ENCODE results near the gene SLC10A3. TPM values are rescaled to one million over a fixed set of nuclear protein-coding genes. Genes with fewer than 3 reads are reported as not detected.

SLC10A3 gene
- total RNA-seq, 2 donors from 2014 or later: 27.4 to 31.3 TPM

GRCh38 chrX:154470914-154471568 lies 19.4 kb downstream of the SLC10A3 start:
- DNase-seq (ENCODE audit: low spot score): peak; percentile 54
- intact Hi-C loops (cut with DNase I): no loop called here

- DNase-seq (ENCODE audit: low spot score): peak; percentile 77
- intact Hi-C loops (cut with DNase I): no loop called here
Observed at GRCh38 chrX:154470434-154470833, 20.0 kb downstream of the SLC10A3 start.

- intact Hi-C loops (cut with DNase I): no loop called here
Observed at GRCh38 chrX:154469880-154470279, 20.5 kb downstream of the SLC10A3 start.

DNA sequence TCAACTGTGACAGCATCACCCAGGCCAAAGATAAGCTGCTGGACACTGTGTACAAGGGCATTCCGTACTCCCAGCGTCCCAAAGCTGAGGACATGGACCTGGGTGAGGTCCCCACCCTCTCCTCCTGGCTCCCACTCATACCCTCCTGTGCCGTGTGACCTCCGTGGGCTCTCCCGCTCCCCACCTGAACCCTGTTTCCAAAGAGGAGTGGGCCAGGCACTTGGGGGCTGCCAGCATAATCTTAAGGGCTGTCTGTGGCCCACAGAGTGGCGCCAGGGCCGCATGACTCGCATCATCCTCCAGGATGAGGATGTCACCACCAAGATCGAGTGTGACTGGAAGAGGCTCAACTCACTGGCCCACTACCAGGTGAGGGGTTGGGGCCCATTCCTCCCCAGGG lies 21.3 kb downstream of the SLC10A3 start:
- intact Hi-C loops (cut with DNase I): no loop called here
- peak; percentile 56 for DNase-seq (ENCODE audit: low spot score)

More at GRCh38 chrX:154469880-154470279, 20.5 kb downstream of the SLC10A3 start:
- peak; percentile 73 for DNase-seq (ENCODE audit: low spot score)

DNA sequence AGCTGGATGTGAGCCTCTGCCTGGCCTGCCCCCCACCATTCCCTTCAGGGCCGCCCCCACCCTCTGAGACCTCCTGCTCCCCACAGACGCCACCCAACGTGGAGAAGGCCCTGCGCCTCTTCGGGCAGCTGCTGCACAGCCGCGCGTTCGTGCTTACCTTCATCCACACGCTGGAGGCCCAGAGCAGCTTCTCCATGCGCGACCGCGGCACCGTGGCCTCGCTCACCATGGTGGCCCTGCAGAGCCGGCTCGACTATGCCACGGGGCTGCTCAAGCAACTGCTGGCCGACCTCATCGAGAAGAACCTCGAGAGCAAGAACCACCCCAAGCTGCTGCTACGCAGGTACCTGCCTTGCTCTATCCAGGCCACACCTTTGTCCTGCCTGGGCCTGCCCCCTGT lies 22.2 kb downstream of the SLC10A3 start:
- peak; percentile 78 for DNase-seq (ENCODE audit: low spot score)
- intact Hi-C loops (cut with DNase I): no loop called here

- no peak for DNase-seq (ENCODE audit: low spot score)
- intact Hi-C loops (cut with DNase I): no loop called here
Observed at GRCh38 chrX:154467556-154467955, 22.9 kb downstream of the SLC10A3 start.

GRCh38 chrX:154466907-154467306 lies 23.5 kb downstream of the SLC10A3 start:
- intact Hi-C loops (cut with DNase I): no loop called here
- DNase-seq (ENCODE audit: low spot score): no peak

DNA sequence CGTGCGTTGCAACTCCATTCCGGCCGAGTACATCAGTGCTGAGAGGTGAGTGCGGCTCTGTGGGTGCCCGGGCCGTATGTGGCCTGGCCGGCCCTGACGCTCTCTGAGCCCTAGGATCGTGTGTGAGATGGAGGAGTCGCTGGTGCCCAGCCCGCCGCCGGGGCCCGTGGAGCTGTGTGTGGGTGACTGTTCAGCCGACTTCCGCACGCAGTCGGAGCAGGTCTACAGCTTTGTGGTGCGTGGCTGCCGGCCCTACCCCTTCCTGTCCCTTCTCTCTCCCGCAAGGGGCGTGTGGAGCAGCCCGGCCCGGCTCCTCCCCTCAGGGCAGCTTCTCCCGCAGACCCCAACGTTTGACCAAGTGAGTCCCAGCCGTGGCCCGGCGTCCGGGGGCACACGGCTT lies 24.4 kb downstream of the SLC10A3 start:
- intact Hi-C loops (cut with DNase I): no loop called here
- DNase-seq (ENCODE audit: low spot score): no peak

- intact Hi-C loops (cut with DNase I): no loop called here
- no peak for DNase-seq (ENCODE audit: low spot score)
Observed at GRCh38 chrX:154465601-154466000, 24.8 kb downstream of the SLC10A3 start.

DNA sequence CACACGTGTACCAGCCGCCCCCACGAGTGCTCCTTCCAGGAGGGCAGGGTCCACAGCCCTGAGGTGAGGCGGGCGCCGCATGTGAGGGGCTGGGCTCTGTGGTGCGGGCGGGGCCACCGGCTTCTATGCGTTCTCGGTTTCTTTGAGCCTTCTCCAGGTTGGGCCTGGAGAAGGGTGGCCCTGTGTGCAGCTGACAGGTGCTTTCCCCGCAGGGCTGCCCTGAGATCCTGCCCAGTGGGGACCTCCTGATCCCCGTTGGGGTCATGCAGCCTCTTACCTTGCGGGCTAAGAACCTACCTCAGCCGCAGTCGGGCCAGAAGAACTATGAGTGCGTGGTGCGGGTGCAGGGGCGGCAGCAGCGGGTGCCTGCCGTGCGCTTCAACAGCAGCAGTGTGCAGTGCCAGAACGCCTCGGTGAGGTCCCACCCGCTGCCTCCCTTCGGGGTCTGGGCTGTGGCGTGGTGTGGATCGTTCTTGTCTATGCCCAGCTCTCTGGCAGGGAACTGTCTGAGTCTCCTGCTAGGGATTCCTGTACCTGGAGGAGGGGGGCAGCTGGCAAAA lies 25.5 kb downstream of the SLC10A3 start:
- no peak for DNase-seq (ENCODE audit: low spot score)
- intact Hi-C loops (cut with DNase I): no loop called here

DNA sequence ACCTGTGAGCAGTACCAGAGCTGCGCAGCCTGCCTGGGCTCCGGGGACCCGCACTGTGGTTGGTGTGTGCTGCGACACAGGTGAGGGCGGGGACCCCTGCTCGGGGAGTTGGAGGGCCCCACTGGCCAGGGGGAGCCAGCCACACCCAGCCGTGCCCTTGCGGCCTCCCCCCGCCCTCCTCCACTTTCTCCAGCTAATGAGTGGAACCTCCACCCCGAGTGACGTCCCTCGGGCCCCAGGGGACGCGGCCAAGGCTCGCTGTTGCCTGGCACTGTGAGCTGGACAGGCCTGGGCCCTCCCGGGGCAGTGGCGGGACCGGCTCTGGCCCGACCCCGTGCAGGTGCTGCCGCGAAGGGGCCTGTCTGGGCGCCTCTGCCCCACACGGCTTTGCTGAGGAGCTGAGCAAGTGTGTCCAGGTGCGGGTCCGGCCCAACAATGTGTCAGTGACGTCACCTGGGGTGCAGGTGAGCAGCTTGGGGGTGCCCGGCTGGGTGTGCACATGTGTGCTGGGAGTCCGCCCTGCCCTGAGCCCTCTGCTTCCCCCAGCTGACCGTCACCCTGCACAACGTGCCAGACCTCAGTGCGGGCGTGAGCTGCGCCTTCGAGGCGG lies 26.7 kb downstream of the SLC10A3 start:
- intact Hi-C loops (cut with DNase I): no loop called here
- DNase-seq (ENCODE audit: low spot score): no peak

- no peak for DNase-seq (ENCODE audit: low spot score)
- intact Hi-C loops (cut with DNase I): no loop called here
Observed at GRCh38 chrX:154462396-154462795, 28.0 kb downstream of the SLC10A3 start.

GRCh38 chrX:154460326-154460725 lies 30.1 kb downstream of the SLC10A3 start:
- intact Hi-C loops (cut with DNase I): no loop called here
- DNase-seq (ENCODE audit: low spot score): no peak

DNA sequence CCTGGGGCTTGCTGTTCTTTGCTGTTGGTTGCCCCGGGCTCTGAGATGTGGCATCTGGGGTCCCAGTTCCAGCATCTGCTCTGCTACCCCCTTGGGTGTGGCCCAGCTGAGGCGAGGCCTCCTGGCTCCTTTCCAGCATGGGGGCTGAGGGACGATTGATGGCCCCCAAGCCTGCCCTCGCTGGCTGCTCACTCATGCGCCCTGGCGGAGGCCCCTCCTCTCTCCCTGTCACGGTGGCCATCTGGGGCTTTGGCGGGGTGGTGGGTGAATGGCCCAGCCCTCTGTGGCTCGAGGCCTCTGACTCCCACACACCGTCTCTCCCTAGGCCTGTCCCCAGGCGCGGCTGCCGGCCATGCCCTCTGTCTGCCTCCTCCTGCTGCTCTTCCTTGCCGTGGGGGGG lies 30.6 kb downstream of the SLC10A3 start:
- DNase-seq (ENCODE audit: low spot score): no peak
- intact Hi-C loops (cut with DNase I): loop anchor here in 1 of 2 donors (10.0 kb wide), 1 partner anchor 1575 kb away; no protein-coding TSS in a partner anchor

GRCh38 chrX:154458954-154459778 lies 31.3 kb downstream of the SLC10A3 start:
- DNase-seq (ENCODE audit: low spot score): no peak
- intact Hi-C loops (cut with DNase I): loop anchor here in 1 of 2 donors (10.0 kb wide), 1 partner anchor 1574 kb away; no protein-coding TSS in a partner anchor

DNA sequence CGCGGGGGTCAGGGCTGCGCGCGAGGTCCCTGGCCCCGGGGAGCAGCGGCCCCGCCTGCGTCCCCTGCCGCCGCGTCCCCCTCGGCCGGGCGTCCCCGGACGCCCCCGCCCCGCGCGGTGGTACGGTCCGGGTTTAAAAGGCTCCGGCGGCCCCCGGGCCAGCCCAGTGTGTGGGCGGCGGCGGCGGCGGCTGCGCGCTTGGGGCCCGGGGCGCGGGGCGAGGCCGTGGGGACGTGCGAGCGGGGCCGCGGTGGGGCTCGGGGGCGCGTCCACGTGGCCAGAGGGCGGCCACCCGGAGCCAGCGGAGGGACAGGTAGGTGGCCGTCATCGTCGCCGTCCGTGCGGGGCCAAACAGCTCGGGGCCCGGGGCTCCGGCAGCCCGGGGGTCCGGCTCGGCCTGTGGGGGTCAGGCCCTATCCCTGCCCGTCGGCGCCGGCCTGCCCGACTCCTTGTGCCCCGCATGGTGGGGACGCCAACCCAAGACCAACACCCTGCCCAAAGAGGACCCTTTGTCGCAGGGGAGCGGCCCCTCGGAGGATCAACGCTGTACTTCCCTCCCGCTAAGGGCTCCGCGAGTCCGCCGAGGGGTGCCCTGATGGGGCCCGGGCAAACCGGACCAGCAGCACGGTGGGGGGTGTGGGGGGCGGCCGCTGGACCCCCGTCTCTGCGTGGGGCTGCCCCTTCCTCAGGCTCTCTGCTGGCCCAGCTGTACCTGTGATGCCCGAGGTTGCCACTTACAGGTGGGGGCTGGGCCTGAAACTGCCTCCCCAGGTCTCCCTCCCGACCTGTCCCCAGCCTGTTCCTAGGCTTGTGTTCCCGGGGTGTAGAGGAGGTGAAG lies 32.1 kb downstream of the SLC10A3 start, which contains the start of gene PLXNA3:
Gene PLXNA3, plus strand, starts transcription at position 166 of the 838 bp plus-strand sequence. CDS start 1,903 bp downstream, outside the sequence.
- intact Hi-C loops (cut with DNase I): loop anchor here in 1 of 2 donors (10.0 kb wide), 1 partner anchor 1574 kb away; no protein-coding TSS in a partner anchor
- DNase-seq (ENCODE audit: low spot score): no peak

GRCh38 chrX:154457491-154458115 lies 32.8 kb downstream of the SLC10A3 start:
- no peak for DNase-seq (ENCODE audit: low spot score)
- intact Hi-C loops (cut with DNase I): loop anchor here in 1 of 2 donors (10.0 kb wide), 1 partner anchor 1573 kb away; no protein-coding TSS in a partner anchor

DNA sequence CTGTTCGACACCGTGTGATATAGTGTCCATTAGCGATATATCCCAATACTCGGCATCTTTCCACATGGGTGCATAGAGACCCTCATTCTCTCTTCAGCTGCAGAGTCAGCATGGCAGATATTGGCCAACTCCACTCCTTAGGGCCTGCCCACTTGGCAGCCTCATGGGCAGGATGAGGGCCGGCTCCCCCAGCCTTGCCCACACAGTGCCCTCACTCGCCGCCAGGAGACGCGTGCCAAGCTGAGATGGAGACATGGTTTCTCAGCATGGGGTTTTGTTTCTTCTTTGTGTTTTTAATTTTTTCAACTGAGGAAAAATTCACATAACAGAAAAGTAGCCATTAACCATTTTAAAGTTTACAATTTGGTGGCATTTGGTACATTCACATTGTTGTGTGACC lies 37.6 kb downstream of the SLC10A3 start:
- DNase-seq (ENCODE audit: low spot score): no peak
- intact Hi-C loops (cut with DNase I): loop anchor here in 1 of 2 donors (10.0 kb wide), 1 partner anchor 1568 kb away; no protein-coding TSS in a partner anchor

All from posterior vena cava (tissue), 2 donors.